AG20443 (cell line): ENCODE measurements around the gene DNAJB6.
A peak's percentile ranks its signal among the peaks of the same experiment; 100 is the strongest.
"Not testable (repeated sequence)": the region's sequence is repeated elsewhere in the genome, so short reads cannot be mapped to it uniquely, and the experiment has no call there.

Experiments used
- DNase-seq: peaks from one replicate; pipeline ENCODE4 v3.0.0; 2012; ENCODE audit warnings: low spot score, mixed read lengths

The DNAJB6 gene

DNA sequence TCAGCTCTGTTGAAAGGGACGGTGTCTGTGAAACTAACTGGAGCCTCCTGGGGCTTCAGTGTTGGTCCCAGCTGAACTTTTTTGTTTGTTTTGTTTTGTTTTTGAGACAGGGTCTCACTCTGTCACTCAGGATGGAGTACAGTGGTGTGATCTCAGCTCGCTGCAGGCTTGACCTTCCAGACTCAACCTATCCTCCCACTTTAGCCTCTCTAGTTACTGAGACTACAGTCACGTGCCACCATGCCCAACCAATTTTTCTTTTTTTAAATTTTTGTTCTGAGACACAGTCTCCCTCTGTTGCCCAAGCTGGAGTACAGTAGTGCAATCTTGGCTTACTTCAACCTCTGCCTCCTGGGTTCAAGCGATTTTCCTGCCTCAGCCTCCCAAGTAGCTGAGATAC is 13.4 kb upstream of the DNAJB6 start:
- DNase-seq, result no peak

DNA sequence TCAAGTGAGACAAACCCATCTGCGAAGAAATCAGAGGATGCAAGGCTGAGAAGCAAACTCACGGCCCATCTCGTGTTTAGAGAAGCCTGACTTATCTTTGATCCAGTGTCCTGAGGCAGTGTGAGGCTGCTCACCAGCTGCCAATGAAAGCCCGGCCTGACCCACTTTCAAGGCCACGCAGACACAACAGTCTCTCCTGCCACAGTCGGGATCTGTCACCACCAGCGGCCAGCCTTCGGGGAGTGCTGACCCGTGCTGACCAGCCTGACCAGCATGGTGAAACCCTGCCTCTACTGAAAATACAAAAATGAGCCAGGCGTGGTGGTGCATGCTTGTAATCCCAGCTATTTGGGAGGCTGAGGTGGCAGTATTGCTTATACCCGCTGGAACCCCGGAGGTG is 7.4 kb upstream of the DNAJB6 start:
- no peak for DNase-seq

DNA sequence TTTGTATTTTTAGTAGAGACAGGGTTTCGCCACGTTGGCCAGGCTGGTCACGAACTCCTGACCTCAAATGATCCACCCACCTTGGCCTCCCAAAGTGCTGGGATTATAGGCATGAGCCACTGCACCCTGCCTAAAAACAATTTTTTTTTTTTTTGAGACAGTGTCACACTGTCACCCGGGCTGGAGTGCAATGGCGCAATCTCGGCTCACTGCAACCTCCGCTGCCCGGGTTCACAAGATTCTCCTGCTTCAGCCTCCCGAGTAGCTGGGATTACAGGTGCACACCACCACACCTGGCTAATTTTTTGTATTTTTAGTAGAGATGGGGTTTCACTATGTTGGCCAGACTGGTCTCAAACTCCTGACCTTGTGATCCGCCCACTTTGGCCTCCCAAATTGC is 6.2 kb upstream of the DNAJB6 start:
- DNase-seq, result not testable (repeated sequence)

DNA sequence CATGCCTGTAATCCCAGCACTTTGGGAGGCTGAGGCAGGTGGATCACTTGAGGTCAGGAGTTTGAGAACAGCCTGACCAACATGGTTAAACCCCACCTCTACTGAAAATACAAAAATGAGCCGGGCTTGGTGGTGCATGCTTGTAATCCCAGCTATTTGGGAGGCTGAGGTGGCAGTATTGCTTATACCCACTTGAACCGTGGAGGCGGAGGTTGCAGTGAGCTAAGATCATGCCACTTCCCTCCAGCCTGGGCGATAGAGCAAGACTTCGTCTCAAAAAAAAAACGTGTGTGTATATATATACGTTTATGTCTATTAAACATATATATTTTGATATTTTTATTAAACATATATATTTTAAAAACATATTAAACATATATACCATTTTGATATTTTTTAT is 5.8 kb upstream of the DNAJB6 start:
- not testable (repeated sequence) for DNase-seq

DNA sequence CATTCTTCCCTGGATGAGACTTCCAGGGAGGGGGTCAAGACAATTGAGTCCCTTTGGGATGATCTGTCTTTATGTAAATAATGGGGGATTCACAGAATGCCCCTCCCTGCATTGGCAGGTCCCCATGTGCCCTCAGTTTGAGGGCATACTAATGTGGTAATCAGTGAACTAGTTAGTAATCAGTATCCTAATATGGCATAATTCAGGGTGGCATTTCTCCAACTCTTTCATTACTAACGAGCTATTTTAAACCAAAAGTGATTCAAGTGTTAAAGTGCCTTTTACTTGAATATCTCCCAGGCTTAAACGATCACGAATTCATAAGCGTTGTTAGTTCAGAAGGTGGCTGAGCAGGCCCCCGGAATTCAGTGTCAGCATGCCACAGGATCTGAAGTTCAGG is 1.6 kb upstream of the DNAJB6 start:
- DNase-seq, result no peak

DNA sequence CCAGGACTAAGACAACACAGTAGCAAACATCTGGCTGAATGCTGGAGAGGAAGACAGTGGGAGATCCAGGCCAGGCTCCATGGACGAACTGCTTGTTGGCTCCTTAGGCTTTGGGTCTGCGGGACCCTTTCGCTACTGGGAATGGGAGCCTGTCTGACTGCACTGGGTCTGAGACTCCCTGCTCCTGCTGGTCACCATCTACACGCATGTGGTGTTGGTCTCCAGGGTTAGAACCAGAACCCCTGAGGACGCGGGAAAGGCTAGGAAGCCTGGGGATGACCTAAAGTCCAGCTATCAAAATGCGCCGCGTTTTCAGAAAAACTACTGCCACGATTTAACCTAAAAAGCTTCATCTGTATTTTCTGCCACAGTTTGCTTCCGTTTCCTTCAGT is 817 bp upstream of the DNAJB6 start:
- DNase-seq, result no peak

DNA sequence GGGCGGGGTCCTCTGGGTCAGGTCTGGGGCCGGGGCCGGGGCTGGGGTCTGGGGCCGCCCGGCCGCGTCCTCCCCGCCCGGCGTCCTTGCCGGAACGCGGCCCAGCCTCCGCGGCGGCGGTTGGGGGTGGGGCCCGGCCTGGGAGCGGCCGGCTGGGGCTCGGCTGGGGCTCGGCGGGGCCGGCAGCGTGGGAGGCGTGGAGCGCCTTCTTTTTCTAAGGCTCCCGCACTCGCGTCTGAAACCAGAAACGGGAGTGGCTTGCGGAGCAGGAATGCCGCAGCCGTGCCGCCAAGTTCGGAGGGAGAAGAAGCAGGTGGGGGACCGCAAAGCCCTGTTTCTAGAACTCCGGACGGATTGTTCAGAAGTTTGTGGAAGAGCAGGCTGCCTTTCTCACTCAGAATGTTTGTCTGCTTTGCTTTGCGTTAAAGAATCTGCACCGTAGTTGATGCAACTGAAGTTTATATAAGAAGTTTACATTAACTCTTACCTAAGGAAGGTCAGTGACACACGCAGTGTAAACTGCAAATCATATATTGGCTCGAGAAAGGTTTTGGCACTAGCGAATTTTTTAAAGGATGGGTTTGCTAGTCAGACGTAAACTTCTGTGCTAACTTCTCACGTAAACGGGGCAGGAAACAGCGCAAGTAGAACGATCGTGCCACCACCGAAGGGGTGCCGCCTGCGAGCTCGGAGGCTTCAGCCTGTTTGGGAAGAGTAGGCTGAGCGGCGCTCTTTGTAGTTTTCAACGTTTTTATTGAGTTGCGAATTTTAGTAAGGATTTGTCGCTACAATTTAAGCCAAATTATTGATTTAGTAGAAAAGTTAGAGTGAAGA is 729 bp downstream of the DNAJB6 start:
- DNase-seq, result peak; percentile 87

DNA sequence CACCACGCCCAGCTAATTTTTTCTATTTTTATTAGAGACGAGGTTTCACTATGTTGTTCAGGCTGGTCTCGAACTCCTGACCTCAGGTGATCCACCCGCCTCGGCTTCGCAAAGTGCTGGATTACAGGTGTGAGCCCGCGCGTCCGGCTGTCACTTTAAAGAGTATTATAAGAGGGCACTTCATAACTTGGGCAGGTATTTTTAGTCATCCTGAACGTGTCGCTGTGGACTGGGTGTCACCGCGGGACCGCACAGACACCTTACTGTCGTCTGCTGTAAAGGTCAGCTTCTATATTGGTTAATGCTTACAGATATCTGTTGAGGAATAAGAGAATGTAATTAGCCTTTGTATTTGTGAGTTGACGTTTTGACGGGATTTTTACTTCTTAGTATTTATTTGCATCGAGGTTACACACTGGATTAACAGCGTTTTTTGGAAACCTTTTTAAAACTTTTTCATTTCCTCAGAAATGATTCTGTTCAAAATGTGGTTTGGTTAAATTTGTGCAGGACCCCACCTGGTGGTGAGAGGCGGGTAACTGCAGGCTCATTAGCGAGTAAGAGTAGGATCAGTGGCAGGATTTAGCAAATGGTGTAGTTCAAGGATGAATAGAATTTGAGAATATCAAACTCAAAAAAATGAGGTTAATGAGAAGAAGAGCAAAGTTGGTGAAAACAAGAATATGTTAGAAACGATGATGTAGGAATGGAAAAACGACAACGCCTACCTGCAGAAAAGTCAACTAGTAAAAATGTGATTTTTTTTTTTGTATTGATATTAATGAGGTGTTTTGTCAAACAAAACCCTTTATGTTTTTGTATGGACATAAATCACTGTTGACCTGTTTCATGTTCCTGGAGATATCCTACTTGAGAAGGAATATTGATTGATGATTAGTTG is 3.2 kb downstream of the DNAJB6 start:
- peak; percentile 76 for DNase-seq

DNA sequence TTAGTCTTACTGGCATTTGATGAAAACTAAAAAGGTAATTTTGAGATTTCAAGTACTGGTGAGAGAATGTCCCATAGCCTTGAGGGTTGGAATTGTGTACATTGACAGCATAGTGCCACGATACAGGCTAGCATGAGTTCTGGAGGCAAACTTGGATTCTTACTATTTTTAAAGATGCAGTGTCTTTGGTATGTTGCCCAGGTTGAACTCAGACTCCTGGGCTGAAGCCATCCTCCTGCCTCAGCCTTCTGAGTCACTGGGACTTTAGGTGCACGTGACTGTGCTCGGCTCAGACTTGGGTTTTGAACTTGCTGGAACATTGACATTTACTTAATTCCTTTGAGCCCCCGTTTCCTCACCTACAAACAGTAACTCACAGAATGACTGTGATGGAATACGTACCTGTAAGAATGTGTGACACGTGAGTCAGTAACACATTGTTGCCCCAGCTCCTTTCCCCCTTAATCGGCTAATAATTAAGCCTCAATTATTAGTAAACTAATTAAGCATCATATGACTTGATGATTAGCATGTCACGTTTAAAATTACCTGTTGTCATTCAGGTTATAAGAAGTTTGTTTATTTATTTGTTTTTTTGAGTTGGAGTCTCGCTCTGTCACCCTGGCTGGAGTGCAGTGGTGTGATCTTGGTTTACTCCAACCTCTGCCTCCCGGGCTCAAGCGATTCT is 10.6 kb downstream of the DNAJB6 start:
- peak; percentile 84 for DNase-seq

DNA sequence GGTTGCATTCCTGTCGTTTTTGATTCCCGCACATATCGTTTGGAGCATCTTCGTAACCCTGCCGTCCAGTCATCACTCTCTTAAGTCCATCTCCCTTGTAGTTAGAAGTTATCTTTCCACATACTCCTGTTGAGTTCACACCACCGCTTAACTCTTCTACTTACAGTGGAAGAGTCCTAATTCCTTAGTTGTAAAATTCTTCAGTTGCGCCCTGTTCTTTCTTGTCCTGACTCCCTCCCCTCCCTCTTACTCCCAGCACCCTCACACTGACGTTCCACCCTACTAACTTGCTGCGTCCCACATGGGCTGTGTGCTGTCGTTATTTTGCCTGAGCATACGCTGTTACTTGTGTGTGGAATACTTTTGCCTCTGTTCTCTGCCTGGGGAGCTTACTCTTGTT is 11.7 kb downstream of the DNAJB6 start:
- DNase-seq, result no peak

DNA sequence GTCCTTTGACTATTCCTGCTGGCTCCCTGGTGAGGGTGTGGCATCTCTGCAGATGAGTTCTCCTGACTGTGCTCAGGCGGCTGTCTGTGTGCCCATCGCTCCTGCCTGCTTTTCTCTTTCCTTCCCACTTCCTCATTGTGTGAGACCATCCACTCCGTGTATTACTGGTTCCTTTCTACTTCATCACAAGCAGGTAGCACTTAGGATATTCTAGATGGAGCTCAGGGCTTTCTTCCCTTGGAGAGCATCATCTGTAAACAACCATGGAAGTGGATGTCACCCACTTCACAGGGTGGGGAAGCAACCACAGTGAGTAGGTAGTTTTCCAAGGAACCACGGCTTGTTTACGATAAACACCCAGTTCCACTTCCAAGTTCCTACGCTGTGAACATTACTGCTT is 15.7 kb downstream of the DNAJB6 start:
- DNase-seq, result no peak

DNA sequence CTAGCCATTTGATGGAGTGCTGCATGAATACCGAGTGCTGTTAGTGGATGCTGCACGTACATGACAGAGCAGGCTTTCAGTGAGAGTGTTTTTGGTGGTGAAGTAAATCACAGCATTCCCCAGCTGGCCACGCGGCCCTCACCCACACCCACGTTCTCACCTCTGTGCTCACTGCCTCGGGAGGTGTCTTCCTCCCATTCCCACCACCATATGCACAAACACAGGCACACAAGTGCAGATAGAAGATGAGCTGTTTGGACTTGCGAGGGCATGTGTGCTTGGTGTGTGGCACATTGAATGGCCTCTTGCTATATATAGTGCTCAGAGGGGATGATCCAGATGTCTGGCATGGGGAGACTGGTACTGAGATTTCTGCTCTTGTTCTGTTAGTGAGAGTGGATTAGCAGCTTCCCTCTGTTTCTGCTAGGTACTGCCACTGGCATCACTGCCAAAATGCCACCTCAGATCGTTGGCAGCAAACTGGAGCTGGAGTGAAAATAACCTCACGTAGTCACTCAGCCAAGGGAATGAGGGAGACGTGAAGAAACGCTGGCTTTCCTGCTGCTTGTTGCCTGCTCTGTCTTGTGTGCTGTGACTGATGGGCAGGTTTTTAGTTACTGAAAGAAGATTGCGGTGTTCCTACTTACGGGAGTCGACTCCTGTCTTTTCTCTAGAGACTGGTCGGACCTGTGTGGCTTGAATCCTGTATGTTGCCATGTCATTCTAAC is 19.1 kb downstream of the DNAJB6 start:
- DNase-seq, result peak; percentile 48

DNA sequence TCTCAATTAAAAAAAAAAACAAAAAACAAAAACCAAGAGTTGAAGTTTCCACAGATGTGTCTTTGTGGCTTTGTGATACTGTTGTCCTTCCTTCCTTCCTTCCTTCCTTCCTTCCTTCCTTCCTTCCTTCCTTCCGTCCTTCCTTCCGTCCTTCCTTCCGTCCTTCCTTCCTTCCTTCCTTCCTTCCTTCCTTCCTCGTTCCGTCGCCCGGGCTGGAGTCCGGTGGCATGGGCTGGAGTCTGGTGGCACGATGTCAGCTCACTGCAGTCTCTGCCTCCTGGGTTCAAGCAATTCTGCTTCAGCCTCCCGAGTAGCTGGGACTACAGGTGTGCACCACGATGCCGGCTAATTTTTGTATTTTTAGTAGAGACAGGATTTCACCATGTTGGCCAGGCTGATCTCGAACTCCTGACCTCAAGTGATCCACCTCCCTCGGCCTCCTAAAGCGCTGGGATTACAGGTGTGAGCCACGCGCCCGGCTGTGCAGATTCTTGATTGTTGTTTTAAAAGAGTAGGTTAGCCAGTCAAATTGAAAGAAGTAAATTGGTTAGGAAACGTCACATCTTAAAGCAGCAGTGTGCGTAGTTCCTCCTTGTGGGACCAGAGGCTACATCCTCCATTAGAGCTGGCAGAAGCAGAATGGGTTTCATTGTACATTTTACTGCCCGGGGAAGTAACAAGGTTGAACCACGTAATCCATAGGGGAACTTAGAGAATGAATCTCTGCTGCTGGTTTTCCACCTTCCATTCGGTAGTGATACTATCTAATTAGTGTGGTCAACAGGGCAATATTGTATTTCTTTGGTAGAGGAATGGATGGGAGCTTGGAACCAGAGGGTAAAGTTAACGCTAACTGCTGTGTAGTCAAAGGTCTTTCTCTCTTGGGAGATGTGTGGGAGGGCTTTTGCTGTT is 20.6 kb downstream of the DNAJB6 start:
- DNase-seq, result no peak

DNA sequence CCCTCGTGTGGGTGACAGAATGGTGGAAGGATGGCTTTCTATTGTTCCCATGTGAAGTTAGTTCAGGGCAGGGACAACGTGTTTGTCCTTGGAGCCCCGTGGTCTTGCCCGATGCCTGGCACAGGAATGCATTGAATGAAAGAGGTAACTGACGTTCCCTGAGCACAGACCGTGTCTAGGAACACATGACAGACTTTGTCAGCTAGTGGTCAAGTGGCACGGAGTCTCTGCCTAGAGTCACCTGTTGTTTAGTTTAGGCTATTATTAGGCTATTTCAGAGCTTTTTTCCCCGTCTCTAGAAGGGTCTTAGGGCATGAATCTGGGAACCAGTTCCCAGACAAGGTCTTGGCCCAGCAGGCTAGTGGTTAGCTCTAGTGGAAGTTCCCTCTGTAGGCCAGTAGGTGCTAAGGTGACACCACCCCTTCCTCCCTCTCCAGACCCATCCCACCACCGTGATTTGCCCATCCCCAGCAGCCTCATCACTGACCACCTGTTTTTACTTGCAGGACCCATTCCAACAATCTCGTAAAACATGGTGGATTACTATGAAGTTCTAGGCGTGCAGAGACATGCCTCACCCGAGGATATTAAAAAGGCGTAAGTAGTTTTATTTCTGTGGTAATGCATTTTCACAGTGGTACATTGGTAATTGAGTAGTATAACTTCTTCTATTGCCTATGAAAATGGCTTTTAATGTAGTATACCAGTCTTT is 21.4 kb downstream of the DNAJB6 start:
- DNase-seq, result no peak

DNA sequence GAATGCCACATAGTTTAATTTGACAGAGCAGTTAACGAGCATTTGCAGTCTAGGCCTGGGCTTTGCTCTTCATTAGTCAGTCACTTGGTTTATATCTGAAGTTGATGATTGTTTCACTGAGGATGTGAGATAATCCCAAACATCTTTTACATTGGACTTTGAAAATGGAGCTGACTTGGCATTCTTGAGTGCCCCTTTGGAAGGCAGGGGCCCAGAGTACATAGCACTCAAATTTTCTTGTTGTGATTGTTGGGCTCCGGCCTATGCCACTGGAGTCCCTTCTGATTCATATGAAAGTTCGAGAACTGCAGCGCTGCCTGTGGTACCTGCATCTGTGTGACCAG is 21.9 kb downstream of the DNAJB6 start:
- no peak for DNase-seq

DNA sequence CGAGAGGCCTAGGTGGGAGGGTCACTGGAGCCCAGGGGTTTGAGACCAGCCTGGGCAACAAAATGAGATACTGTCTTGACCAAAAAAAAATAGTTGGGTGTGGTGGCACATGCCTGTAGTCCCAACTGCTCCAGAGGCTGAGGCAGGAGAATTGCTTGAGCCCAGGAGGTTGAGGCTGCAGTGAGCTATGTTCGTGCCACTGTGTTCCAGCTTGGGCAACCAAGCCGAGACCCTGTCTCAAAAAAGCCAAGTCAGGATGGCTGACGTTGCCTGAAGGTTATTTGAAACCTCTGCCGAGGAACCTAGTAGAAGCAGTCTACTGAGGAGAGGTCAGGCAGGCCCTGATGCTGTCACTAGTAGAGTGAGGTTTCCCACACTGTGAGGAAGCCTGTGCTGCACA is 22.8 kb downstream of the DNAJB6 start:
- DNase-seq, result no peak

DNA sequence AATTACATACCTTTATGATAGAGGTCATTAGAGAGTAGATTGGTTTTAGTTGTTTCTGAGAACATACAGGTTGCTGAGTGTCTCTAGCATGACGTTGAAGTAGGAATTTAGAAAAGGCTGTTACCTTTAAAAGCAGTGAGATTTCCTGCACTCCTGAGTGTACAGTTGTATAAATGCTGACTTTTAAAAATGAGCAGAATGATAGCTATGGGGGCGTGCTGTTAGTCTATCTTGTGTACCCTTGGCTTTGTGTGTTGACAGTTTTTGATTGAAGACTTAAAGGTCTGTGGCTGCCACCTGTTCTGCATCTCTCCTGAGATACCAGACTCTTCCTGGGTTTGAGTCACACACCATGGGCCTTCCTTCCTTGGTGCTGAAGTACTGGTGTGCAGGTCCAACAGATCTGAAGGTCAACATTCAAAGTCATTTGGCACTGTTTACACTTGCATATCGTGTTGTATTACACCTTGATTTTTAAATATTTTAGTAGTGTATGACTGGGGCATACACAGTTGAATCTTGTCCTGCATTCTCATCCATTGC is 23.8 kb downstream of the DNAJB6 start:
- no peak for DNase-seq

DNA sequence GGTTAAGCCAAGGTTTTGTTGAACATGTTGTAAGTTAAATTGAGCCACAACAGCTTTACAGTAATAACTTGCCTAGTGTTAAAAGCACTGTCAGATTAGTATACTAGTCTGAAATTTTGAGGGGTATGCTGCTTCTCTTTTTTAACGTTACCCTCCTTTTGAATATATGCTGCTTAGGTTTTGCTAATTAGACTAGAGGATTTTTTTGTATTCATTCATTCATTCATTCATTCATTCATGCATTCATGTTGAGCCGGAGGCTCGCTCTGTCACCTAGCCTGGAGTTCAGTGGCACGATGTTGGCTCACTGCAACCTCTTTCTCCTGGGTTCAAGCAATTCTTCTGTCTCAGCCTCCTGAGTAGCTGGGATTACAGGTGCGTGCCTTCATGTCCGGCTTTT is 24.7 kb downstream of the DNAJB6 start:
- DNase-seq, result no peak

DNA sequence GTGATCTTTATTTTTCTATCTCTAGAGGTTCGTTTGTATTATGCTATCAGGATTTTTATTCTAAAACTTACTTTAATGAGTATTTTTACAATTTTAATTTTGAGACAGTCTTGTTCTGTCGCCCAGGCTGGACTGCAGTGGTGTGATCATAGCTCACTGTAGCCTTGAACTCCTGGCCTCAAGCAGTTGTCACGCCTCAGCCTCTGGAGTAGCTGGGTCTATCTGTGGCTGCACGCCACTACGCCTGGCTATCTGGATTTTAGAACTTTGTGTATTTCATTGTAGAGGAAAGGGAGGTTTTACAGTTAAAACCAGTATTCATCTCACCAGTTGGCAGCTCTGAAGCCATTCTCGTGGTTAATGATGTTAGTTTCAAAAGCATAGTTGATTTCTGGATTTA is 25.9 kb downstream of the DNAJB6 start:
- no peak for DNase-seq

DNA sequence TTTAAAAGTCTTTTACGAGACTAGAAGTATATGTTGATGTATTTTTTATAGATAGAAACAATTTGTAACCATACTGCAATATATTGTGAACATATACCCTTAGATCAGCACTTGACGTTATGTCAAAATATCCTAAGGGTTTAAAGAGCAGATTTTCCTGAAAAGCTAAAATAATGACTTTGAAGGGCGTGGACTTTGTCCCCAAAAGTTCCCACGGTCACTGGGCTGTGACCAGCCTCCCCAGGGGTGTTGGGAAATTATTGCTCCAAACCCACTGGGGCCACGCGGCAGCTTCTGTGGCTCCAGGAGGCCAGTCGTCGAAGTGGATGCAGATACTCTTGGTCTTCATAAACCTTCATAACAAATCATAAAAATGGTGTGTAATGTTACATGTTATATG is 29.9 kb downstream of the DNAJB6 start:
- no peak for DNase-seq
